ENCODE results near the gene POLD2. TPM values are rescaled to one million over a fixed set of nuclear protein-coding genes. Genes with fewer than 3 reads are reported as not detected.

Gene POLD2
- total RNA-seq, 1 experiment from 2014 or later = 154 TPM

GRCh38 chr7:44066111-44066460, 57.3 kb downstream of the POLD2 start:
- no peaks in the 10 kb centered on the region for H3K9me3 Mint-ChIP-seq

GRCh38 chr7:44065431-44066110, 57.8 kb downstream of the POLD2 start, which contains the start of gene PGAM2:
PGAM2 (minus strand) TSS chr7:44065567; CDS start chr7:44065529, 38 bp downstream.
- DNase-seq (ENCODE audit: low spot score) (peak; percentile 61), ATAC-seq (peak; percentile 65)
- POLR2A ChIA-PET = interaction anchor here (0.6 to 1.3 kb wide), 2 partner anchors 21 to 46 kb away, joined by 3 read pairs; partner anchors contain the start of gene DBNL
- no peaks in the 10 kb centered on the region for H3K9me3 Mint-ChIP-seq
- CTCF ChIA-PET = interaction anchor here (0.9 to 2.6 kb wide), 8 partner anchors 36 to 499 kb away, joined by 3 to 8 read pairs (median 4); partner anchors contain the start of gene AEBP1
- peaks cover 32% of the 10 kb centered on the region for H3K4me1 Mint-ChIP-seq
- H3K27ac Mint-ChIP-seq = no peak within 1 kb of the TSS
- H3K4me3 Mint-ChIP-seq = peak within 1 kb of the TSS; percentile 61
- peaks cover 34% of the 10 kb centered on the region for H3K27me3 Mint-ChIP-seq (ENCODE audit: low read depth)
- peak; percentile 37; the same call in 1 of the 2 replicates for TF ChIP-seq USF1 (CRISPR knock-in tag; IDR thresholded peaks at IDR 0.05)
- 0 out of 2 replicates have a peak, but pooled peaks have one; percentile 1 for TF ChIP-seq MAX (CRISPR knock-in tag; IDR thresholded peaks at IDR 0.05)
- peak; percentile 70 for TF ChIP-seq USF2 (CRISPR knock-in tag; IDR thresholded peaks at IDR 0.05)
- TF ChIP-seq PRDM15 (CRISPR knock-in tag; IDR thresholded peaks at IDR 0.05) = peak; percentile 94
- TF ChIP-seq NFATC4 (CRISPR knock-in tag; IDR thresholded peaks at IDR 0.05) = no peak
- no peak for TF ChIP-seq E2F5 (CRISPR knock-in tag; IDR thresholded peaks at IDR 0.05)
- 0 out of 2 replicates have a peak, but pooled peaks have one; percentile 28 for TF ChIP-seq SP1 (CRISPR knock-in tag; conservative IDR thresholded peaks at IDR 0.05)
- no peak for TF ChIP-seq ZBTB21 (CRISPR knock-in tag; IDR thresholded peaks at IDR 0.05; ENCODE audit: borderline replicate concordance)
- H3K36me3 Mint-ChIP-seq = peaks cover 6% of the 10 kb centered on the region; the same call in 1 of the 2 replicates

More at GRCh38 chr7:44066111-44066460, 57.3 kb downstream of the POLD2 start:
- H3K27me3 Mint-ChIP-seq (ENCODE audit: low read depth) = peaks cover 34% of the 10 kb centered on the region
- peaks cover 32% of the 10 kb centered on the region for H3K4me1 Mint-ChIP-seq
- DNase-seq (ENCODE audit: low spot score) = no peak
- CTCF ChIA-PET = interaction anchor here (0.9 to 2.6 kb wide), 8 partner anchors 35 to 499 kb away, joined by 3 to 8 read pairs (median 4); partner anchors contain the start of gene AEBP1
- no peak overlapping the region for H3K27ac Mint-ChIP-seq
- POLR2A ChIA-PET = interaction anchor here (1.3 kb wide), 1 partner anchor 45 kb away, joined by 3 read pairs; no protein-coding TSS in a partner anchor
- no peak for ATAC-seq
- peaks cover 6% of the 10 kb centered on the region; the same call in 1 of the 2 replicates for H3K36me3 Mint-ChIP-seq
- no peak overlapping the region for H3K4me3 Mint-ChIP-seq
- TF ChIP-seq ZNF671 (CRISPR knock-in tag; IDR thresholded peaks at IDR 0.05) (0 out of 2 replicates have a peak, but pooled peaks have one; percentile 50), E2F1 (CRISPR knock-in tag; IDR thresholded peaks at IDR 0.05) (no peak)

GRCh38 chr7:44064791-44065430, 58.4 kb downstream of the POLD2 start:
- H3K9me3 Mint-ChIP-seq = no peaks in the 10 kb centered on the region
- peaks cover 8% of the 10 kb centered on the region for H3K36me3 Mint-ChIP-seq
- peak overlapping the region; percentile 61 for H3K4me3 Mint-ChIP-seq
- ChIA-PET POLR2A (interaction anchor here (0.9 to 1.7 kb wide), 2 partner anchors 23 to 59 kb away, joined by 3 to 4 read pairs; no protein-coding TSS in a partner anchor), CTCF (interaction anchor here (0.6 to 2.6 kb wide), 10 partner anchors 8 to 413 kb away, joined by 3 to 15 read pairs (median 6); partner anchors contain the start of genes AEBP1 and DBNL)
- peaks cover 32% of the 10 kb centered on the region for H3K4me1 Mint-ChIP-seq
- no peak for DNase-seq (ENCODE audit: low spot score)
- H3K27ac Mint-ChIP-seq = no peak overlapping the region
- H3K27me3 Mint-ChIP-seq (ENCODE audit: low read depth) = peaks cover 33% of the 10 kb centered on the region
- ATAC-seq = no peak
- TF ChIP-seq ZNF425 (CRISPR knock-in tag; conservative IDR thresholded peaks at IDR 0.05) = no peak
- TF ChIP-seq SMAD3 (CRISPR knock-in tag; IDR thresholded peaks at IDR 0.05; ENCODE audit: borderline replicate concordance) = no peak
- 0 out of 2 replicates have a peak, but pooled peaks have one; percentile 20 for TF ChIP-seq RELA (CRISPR knock-in tag; IDR thresholded peaks at IDR 0.05; ENCODE audit: borderline replicate concordance)
- TF ChIP-seq ESRRA (CRISPR knock-in tag; IDR thresholded peaks at IDR 0.05; ENCODE audit: borderline replicate concordance) = no peak
- peak; percentile 48; the same call in 1 of the 2 replicates for TF ChIP-seq AR (CRISPR knock-in tag; IDR thresholded peaks at IDR 0.05)

Measured in WTC11 (cell line).